PC-3 (cell line): ENCODE data around the gene UBAC2. TPM values are rescaled to one million over a fixed set of nuclear protein-coding genes. Genes with fewer than 3 reads are reported as not detected.

Source experiments
- ATAC-seq: fragments of 200-7000 bp; cut with Tn5 transposase; 2 replicates; pipeline ENCODE4 v1.9.1; 2020; ENCODE audit warnings: mild to moderate bottlenecking, moderate library complexity
- BruUV-seq: library from RNA; stranded (reverse); fragments of 400-500 nt; replicated peaks from 2 replicates; lab custom pipeline; 2021; lab: Mats Ljungman, UMichigan
- CTCF ChIA-PET: fragments of 300-600 bp; sonication (Branson Sonifier 250); formaldehyde crosslinking; loops from one replicate; lab custom pipeline; 2022; ENCODE audit warnings: antibody characterized with exemption; lab: Charles Lee
- POLR2A ChIA-PET: fragments of 300-600 bp; sonication (Branson Sonifier 250); formaldehyde crosslinking; loops from one replicate; lab custom pipeline; 2022; ENCODE audit warnings: antibody characterized with exemption; ENCODE audit not compliant: unreplicated experiment; lab: Charles Lee
- DNase-seq: peaks from one replicate; pipeline ENCODE4 v3.0.0-alpha.2; 2015
- H2AFZ ChIP-seq: fragments of 300-600 bp; sonication (generic); 2 replicates; pipeline ENCODE4 v1.6.0; 2016; ENCODE audit warnings: antibody characterized with exemption, low read length
- H3F3A ChIP-seq: fragments of 300-600 bp; sonication (generic); one replicate; pipeline ENCODE4 v1.6.0; 2017; ENCODE audit warnings: antibody characterized with exemption, low read length, control low read depth, mild to moderate bottlenecking; ENCODE audit not compliant: unreplicated experiment
- H3K27ac ChIP-seq: fragments of 300-600 bp; sonication (generic); 2 replicates; pipeline ENCODE4 v1.5.1; 2016; ENCODE audit warnings: mild to moderate bottlenecking, low read length
- H3K27me3 ChIP-seq: fragments of 300-600 bp; sonication (generic); 2 replicates; pipeline ENCODE4 v1.6.1; 2016; ENCODE audit warnings: low read length, mixed read lengths
- H3K36me3 ChIP-seq: fragments of 300-600 bp; sonication (generic); 2 replicates; pipeline ENCODE4 v1.6.1; 2016; ENCODE audit warnings: low read depth, mixed run types, low read length, mixed read lengths
- H3K4me1 ChIP-seq: fragments of 300-600 bp; sonication (generic); 2 replicates; pipeline ENCODE4 v1.5.1; 2016; ENCODE audit warnings: low read length; ENCODE audit not compliant: insufficient read depth
- H3K4me2 ChIP-seq: fragments of 300-600 bp; sonication (generic); 2 replicates; pipeline ENCODE4 v1.6.0; 2016; ENCODE audit warnings: low read length
- H3K4me3 ChIP-seq: fragments of 300-600 bp; sonication (generic); 2 replicates; pipeline ENCODE4 v1.5.1; 2016; ENCODE audit warnings: mild to moderate bottlenecking, low read length, mixed read lengths
- H3K79me2 ChIP-seq: fragments of 300-600 bp; sonication (generic); 2 replicates; pipeline ENCODE4 v1.6.1; 2017; ENCODE audit warnings: low read length, mixed read lengths
- H3K9ac ChIP-seq: fragments of 300-600 bp; sonication (generic); 2 replicates; pipeline ENCODE4 v1.6.0; 2016; ENCODE audit warnings: mild to moderate bottlenecking, low read length
- H3K9me2 ChIP-seq: fragments of 300-600 bp; sonication (generic); replicated peaks from 2 replicates; pipeline ENCODE4 v1.6.1; 2016; ENCODE audit warnings: mixed run types, low read length, mixed read lengths
- H3K9me3 ChIP-seq: fragments of 300-600 bp; sonication (generic); 2 replicates; pipeline ENCODE4 v1.6.1; 2016; ENCODE audit warnings: low read length, mixed read lengths
- H4K20me1 ChIP-seq: fragments of 300-600 bp; sonication (generic); 2 replicates; pipeline ENCODE4 v1.6.1; 2016; ENCODE audit warnings: low read length, mixed read lengths
- CTCF ChIP-seq: fragments of 300-600 bp; sonication (generic); conservative IDR thresholded peaks from 2 replicates; pipeline ENCODE4 v1.5.1; 2017; ENCODE audit warnings: antibody characterized with exemption, low read depth, mild to moderate bottlenecking, low read length
- EZH2 ChIP-seq: fragments of 300-600 bp; sonication (generic); IDR thresholded peaks from one replicate; pipeline ENCODE4 v1.6.1; 2017; ENCODE audit warnings: antibody characterized with exemption, mild to moderate bottlenecking, low read length; ENCODE audit not compliant: unreplicated experiment
- EZH2phosphoT487 ChIP-seq: fragments of 300-600 bp; sonication (generic); IDR thresholded peaks from 2 replicates; pipeline ENCODE4 v1.6.1; 2018; ENCODE audit warnings: mild to moderate bottlenecking, antibody characterized with exemption, low read length, borderline replicate concordance
- intact Hi-C: fragments of 100-400 bp; cut with micrococcal nuclease; formaldehyde crosslinking; loops from 2 replicates; pipeline ENCODE4 v1.9.0; 2023
- total RNA-seq: library from RNA; depleted of rRNA; stranded (reverse); fragments of >200 nt; gene quantifications from 2 replicates; pipeline ENCODE4 v1.2.3, GENCODE V29; 2014

Gene UBAC2
- total RNA-seq, 1 experiment from 2014 or later, result 34.5 TPM

- no peak overlapping the region for H3K9ac ChIP-seq
- H3K27ac ChIP-seq, result no peak overlapping the region
- ChIA-PET CTCF (no interaction called here), POLR2A (no interaction called here)
- no TSS peak for BruUV-seq
- H2AFZ ChIP-seq, result no peak overlapping the region
- no peaks in the 10 kb centered on the region for H3K9me3 ChIP-seq
- H3K79me2 ChIP-seq, result no peaks in the 10 kb centered on the region
- H3K9me2 ChIP-seq, result no peaks in the 10 kb centered on the region
- no peaks in the 10 kb centered on the region for H3K27me3 ChIP-seq
- ATAC-seq (no peak), DNase-seq (no peak)
- no peak for TF ChIP-seq EZH2phosphoT487
- no peak for TF ChIP-seq CTCF
- no peak for TF ChIP-seq EZH2
- H3K4me1 ChIP-seq, result no peaks in the 10 kb centered on the region
- H3F3A ChIP-seq, result no peaks in the 10 kb centered on the region
- no peak overlapping the region for H3K4me3 ChIP-seq
- H4K20me1 ChIP-seq, result no peaks in the 10 kb centered on the region
- no peak overlapping the region for H3K4me2 ChIP-seq
- intact Hi-C loops, result loop anchor here (10.0 kb wide), 1 partner anchor 254 kb away; no protein-coding TSS in a partner anchor
- H3K36me3 ChIP-seq, result no peaks in the 10 kb centered on the region; the same call in 1 of the 2 replicates
Observed at GRCh38 chr13:99261059-99261458, 60.4 kb downstream of the UBAC2 start.

GRCh38 chr13:99263126-99263785, 62.6 kb downstream of the UBAC2 start:
- no peak for DNase-seq
- H3K4me3 ChIP-seq, result no peak overlapping the region
- H3K79me2 ChIP-seq, result no peaks in the 10 kb centered on the region
- no TSS peak for BruUV-seq
- no peaks in the 10 kb centered on the region for H3K9me2 ChIP-seq
- H3K4me1 ChIP-seq, result no peaks in the 10 kb centered on the region
- no peaks in the 10 kb centered on the region for H4K20me1 ChIP-seq
- H2AFZ ChIP-seq, result no peak overlapping the region
- no peaks in the 10 kb centered on the region; the same call in 1 of the 2 replicates for H3K36me3 ChIP-seq
- no peak overlapping the region for H3K27ac ChIP-seq
- ChIA-PET POLR2A (no interaction called here), CTCF (no interaction called here)
- H3K9me3 ChIP-seq, result no peaks in the 10 kb centered on the region
- TF ChIP-seq CTCF, result no peak
- TF ChIP-seq EZH2, result no peak
- no peak for TF ChIP-seq EZH2phosphoT487
- H3K4me2 ChIP-seq, result no peak overlapping the region
- no peak for ATAC-seq
- H3K9ac ChIP-seq, result no peak overlapping the region
- no peaks in the 10 kb centered on the region for H3K27me3 ChIP-seq
- intact Hi-C loops, result loop anchor here (10.0 kb wide), 1 partner anchor 252 kb away; no protein-coding TSS in a partner anchor
- H3F3A ChIP-seq, result no peaks in the 10 kb centered on the region

GRCh38 chr13:99264051-99264450, 63.4 kb downstream of the UBAC2 start:
- Histone ChIP-seq H3K79me2 (no peaks in the 10 kb centered on the region), H3K4me3 (no peak overlapping the region), H3K4me1 (no peaks in the 10 kb centered on the region), H3K27ac (no peak overlapping the region), H3K9ac (no peak overlapping the region), H3K9me3 (no peaks in the 10 kb centered on the region), H4K20me1 (no peaks in the 10 kb centered on the region), H3K36me3 (no peaks in the 10 kb centered on the region; the same call in 1 of the 2 replicates), H3K9me2 (no peaks in the 10 kb centered on the region), H2AFZ (no peak overlapping the region), H3K27me3 (no peaks in the 10 kb centered on the region), H3K4me2 (no peak overlapping the region), H3F3A (no peaks in the 10 kb centered on the region)
- POLR2A ChIA-PET, result no interaction called here
- TF ChIP-seq CTCF (no peak), EZH2phosphoT487 (no peak), EZH2 (no peak)
- BruUV-seq, result no TSS peak
- ATAC-seq (no peak), DNase-seq (no peak)
- CTCF ChIA-PET, result no interaction called here
- intact Hi-C loops, result loop anchor here (10.0 kb wide), 1 partner anchor 251 kb away; no protein-coding TSS in a partner anchor
